Measurements from ENCODE around the gene TFAP2E. TPM values are rescaled to one million over a fixed set of nuclear protein-coding genes. Genes with fewer than 3 reads are reported as not detected.

TFAP2E gene
- total RNA-seq, 4 donors from 2014 or later, result 1.4 TPM; not detected in 3

GRCh38 chr1:35598895-35599294, 25.8 kb downstream of the TFAP2E start:
- Histone ChIP-seq H3K36me3 (peaks cover 0 to 23% (median 0%) of the 10 kb centered on the region in 3 donors), H3K4me3 (no peak overlapping the region), H3K9me3 (no peaks in the 10 kb centered on the region), H3K27ac (no peak overlapping the region), H3K4me1 (no peaks in the 10 kb centered on the region), H3K27me3 (no peaks in the 10 kb centered on the region)
- DNase-seq, result no peak
- no peak for TF ChIP-seq POLR2A (IDR thresholded peaks at IDR 0.05)
- TF ChIP-seq CTCF (IDR thresholded peaks at IDR 0.05), result no peak

DNA sequence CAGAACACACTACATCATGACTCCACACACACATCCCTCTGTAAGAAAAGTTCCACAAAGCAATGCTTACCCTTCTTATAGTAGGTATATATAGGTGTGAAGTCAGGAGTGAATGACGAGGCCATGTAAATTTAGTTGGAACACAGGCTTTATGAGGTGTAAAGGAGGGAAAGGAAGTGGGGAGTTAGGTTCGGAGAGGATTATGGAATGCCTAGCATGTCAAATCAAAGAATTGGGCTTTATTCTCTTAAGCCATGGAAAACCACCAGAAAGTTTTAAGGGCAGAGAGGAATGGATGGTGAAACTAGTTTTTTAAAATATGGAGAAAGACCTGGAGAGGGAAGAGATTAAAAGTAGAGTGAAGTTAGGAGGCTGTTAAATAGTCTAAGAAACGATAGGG, 26.3 kb downstream of the TFAP2E start:
- Histone ChIP-seq H3K4me3 (no peak overlapping the region), H3K36me3 (peaks cover 0 to 28% (median 0%) of the 10 kb centered on the region in 3 donors), H3K27ac (no peak overlapping the region), H3K27me3 (no peaks in the 10 kb centered on the region), H3K4me1 (no peaks in the 10 kb centered on the region), H3K9me3 (no peaks in the 10 kb centered on the region)
- TF ChIP-seq CTCF (IDR thresholded peaks at IDR 0.05) (no peak), POLR2A (IDR thresholded peaks at IDR 0.05) (no peak)
- DNase-seq, result no peak

- Histone ChIP-seq H3K4me3 (no peak overlapping the region), H3K36me3 (peaks cover 0 to 40% (median 0%) of the 10 kb centered on the region in 3 donors), H3K4me1 (no peaks in the 10 kb centered on the region), H3K27ac (no peak overlapping the region), H3K9me3 (no peaks in the 10 kb centered on the region), H3K27me3 (no peaks in the 10 kb centered on the region)
- TF ChIP-seq POLR2A (IDR thresholded peaks at IDR 0.05) (no peak), CTCF (IDR thresholded peaks at IDR 0.05) (no peak)
- DNase-seq, result no peak
These were observed 27.5 kb downstream of the TFAP2E start for GRCh38 chr1:35600593-35600992.

GRCh38 chr1:35603468-35603867, 30.4 kb downstream of the TFAP2E start:
- no peak overlapping the region for H3K4me3 ChIP-seq
- no peaks in the 10 kb centered on the region for H3K9me3 ChIP-seq
- H3K27me3 ChIP-seq, result no peaks in the 10 kb centered on the region
- DNase-seq, result no peak
- H3K4me1 ChIP-seq, result no peaks in the 10 kb centered on the region
- peaks cover 0 to 60% (median 4%) of the 10 kb centered on the region in 3 donors for H3K36me3 ChIP-seq
- TF ChIP-seq CTCF (IDR thresholded peaks at IDR 0.05) (no peak), POLR2A (IDR thresholded peaks at IDR 0.05) (no peak)
- no peak overlapping the region for H3K27ac ChIP-seq

- TF ChIP-seq CTCF (IDR thresholded peaks at IDR 0.05), result no peak
- no peak for TF ChIP-seq POLR2A (IDR thresholded peaks at IDR 0.05)
- Histone ChIP-seq H3K4me1 (no peaks in the 10 kb centered on the region), H3K9me3 (no peaks in the 10 kb centered on the region), H3K4me3 (no peak overlapping the region), H3K27ac (no peak overlapping the region), H3K36me3 (peaks cover 0 to 64% (median 4%) of the 10 kb centered on the region in 3 donors), H3K27me3 (no peaks in the 10 kb centered on the region)
- DNase-seq, result no peak
These were observed 30.8 kb downstream of the TFAP2E start for GRCh38 chr1:35603941-35604340.
